GM12878 (cell line): ENCODE results near the gene POR. TPM values are rescaled to one million over a fixed set of nuclear protein-coding genes. Genes with fewer than 3 reads are reported as not detected.

ENCODE experiments used
- ATAC-seq: fragments of 200-7000 bp; cut with Tn5 transposase; 3 replicates; pipeline ENCODE4 v1.9.1; 2020; ENCODE audit warnings: mild to moderate bottlenecking, moderate library complexity
- BruUV-seq: library from RNA; stranded (reverse); fragments of 400-500 nt; replicated peaks from 2 replicates; lab custom pipeline; 2021; lab: Mats Ljungman, UMichigan
- CTCF ChIA-PET: fragments of 300-600 bp; sonication (Branson Sonifier 250); formaldehyde crosslinking; extraction: SDS; loops from one replicate; lab custom pipeline; 2021; ENCODE audit warnings: inconsistent platforms; lab: Yijun Ruan, JAX
- POLR2A ChIA-PET: fragments of 350-600 bp; formaldehyde crosslinking; extraction: SDS; loops from one replicate; lab custom pipeline; 2021; ENCODE audit warnings: inconsistent platforms; lab: Charles Lee
- RAD21 ChIA-PET: fragments of 300-600 bp; sonication (Branson Sonifier 250); formaldehyde crosslinking; loops from one replicate; lab custom pipeline; 2023; ENCODE audit warnings: antibody characterized with exemption; ENCODE audit not compliant: unreplicated experiment; lab: Charles Lee
- SMC1A ChIA-PET: fragments of 300-600 bp; sonication (Branson Sonifier 250); formaldehyde crosslinking; loops from one replicate; lab custom pipeline; 2023; ENCODE audit not compliant: unreplicated experiment, uncharacterized antibody; lab: Charles Lee
- DNase-seq: peaks from one replicate; pipeline ENCODE4 v3.0.0-alpha.2; 2011; ENCODE audit warnings: low read depth, low spot score
- FAIRE-seq: peaks from 3 replicates; lab custom pipeline; 2011; peaks lifted over from hg19 to GRCh38; lab: Jason Lieb, UNC
- H2AFZ ChIP-seq: 2 replicates; pipeline ENCODE4 v1.6.0; 2011; ENCODE audit warnings: low read depth, low read length, control low read depth; ENCODE audit not compliant: control insufficient read depth
- H3K27ac ChIP-seq: 2 replicates; pipeline ENCODE4 v1.5.1; 2011; ENCODE audit warnings: control low read depth; ENCODE audit not compliant: control insufficient read depth, insufficient read depth
- H3K27me3 ChIP-seq, 2 experiments: replicated peaks in 1 of 2; 2 replicates each; pipeline versions ENCODE4 v1.6.0 to v1.6.1; 2011; ENCODE audit warnings: low read length in 1 of 2; ENCODE audit not compliant: control insufficient read depth in 2 of 2, insufficient read depth in 2 of 2
- H3K36me3 ChIP-seq, 2 experiments: 2 replicates each; pipeline ENCODE4 v1.5.1; 2011; ENCODE audit warnings: low read length in 1 of 2; ENCODE audit not compliant: control insufficient read depth in 2 of 2, insufficient read depth in 2 of 2
- H3K4me1 ChIP-seq: 2 replicates; pipeline ENCODE4 v1.6.1; 2011; ENCODE audit warnings: mild to moderate bottlenecking, low read length, moderate library complexity, mixed read lengths; ENCODE audit not compliant: control insufficient read depth, insufficient read depth
- H3K4me2 ChIP-seq: 2 replicates; pipeline ENCODE4 v1.6.0; 2011; ENCODE audit warnings: control low read depth; ENCODE audit not compliant: control insufficient read depth, insufficient read depth
- H3K4me3 ChIP-seq: fragments of 200-600 bp; sonication (generic); 2 replicates; pipeline ENCODE4 v1.5.1; 2016
- H3K79me2 ChIP-seq: 2 replicates; pipeline ENCODE4 v1.6.0; 2011; ENCODE audit warnings: low read length; ENCODE audit not compliant: control insufficient read depth, insufficient read depth
- H3K9ac ChIP-seq: 2 replicates; pipeline ENCODE4 v1.8.0; 2011; ENCODE audit warnings: low read length, control low read depth, mixed read lengths; ENCODE audit not compliant: control insufficient read depth, insufficient read depth
- H3K9me3 ChIP-seq: replicated peaks from 3 replicates; pipeline ENCODE4 v1.5.1; 2011; ENCODE audit warnings: mild to moderate bottlenecking, low read length; ENCODE audit not compliant: control insufficient read depth, insufficient read depth
- H4K20me1 ChIP-seq: 2 replicates; pipeline ENCODE4 v1.6.0; 2011; ENCODE audit not compliant: control insufficient read depth, insufficient read depth
- MAX ChIP-seq: IDR thresholded peaks from 2 replicates; pipeline ENCODE4 v1.6.1; 2012; ENCODE audit warnings: low read depth, low read length, improper control_type of control experiment
- RB1 ChIP-seq: fragments of 450-650 bp; formaldehyde crosslinking; IDR thresholded peaks from 2 replicates; pipeline ENCODE4 v1.6.1; 2017; ENCODE audit warnings: mild to moderate bottlenecking, borderline replicate concordance
- SMARCA5 ChIP-seq: fragments of 450-650 bp; IDR thresholded peaks from 2 replicates; pipeline ENCODE4 v1.6.1; 2017; ENCODE audit warnings: mild to moderate bottlenecking
- ZBTB4 ChIP-seq: fragments of 450-650 bp; formaldehyde crosslinking; IDR thresholded peaks from 2 replicates; pipeline ENCODE4 v1.4.0; 2022; ENCODE audit warnings: mild to moderate bottlenecking, moderate library complexity
- ZNF687 ChIP-seq: fragments of 450-650 bp; IDR thresholded peaks from 2 replicates; pipeline ENCODE4 v1.6.1; 2017; ENCODE audit warnings: mild to moderate bottlenecking, moderate library complexity
- WGBS: methylation state at CpG from one replicate; pipeline ENCODE4 v1.1.6; 2016; ENCODE audit warnings: low lambda C conversion rate; ENCODE audit not compliant: insufficient replicate concordance, insufficient coverage; ENCODE audit errors: missing lambda C conversion rate; 5-methylcytosine and 5-hydroxymethylcytosine counted together
- in situ Hi-C: fragments of 300-500 bp; cut with MboI; formaldehyde crosslinking; loops from 9 replicates; pipeline ENCODE4 v1.14.3; 2018; ENCODE audit warnings: mixed read lengths
- intact Hi-C: fragments of 100-400 bp; cut with micrococcal nuclease; formaldehyde crosslinking; loops from one replicate; pipeline ENCODE4 v1.14.2; 2022; ENCODE audit not compliant: unreplicated experiment
- polyA plus RNA-seq, 11 experiments: library from polyadenylated mRNA; depleted of rRNA in 4 of 11; unstranded in 6 of 11; stranded (reverse) in 5 of 11; fragments of >200 nt; fragmentation: Nextera tagmentation in 4 of 11; fragmentation: Illumina TruSeq in 1 of 11; extraction: Ambion mirVana in 4 of 11; extraction: Trizol in 1 of 11; gene quantifications; 1 replicate in 1 of 11; 2 replicates in 10 of 11; pipeline versions ENCODE4 v1.2.1 to v1.2.3, GENCODE V29; 2011 to 2016; ENCODE audit warnings: inconsistent platforms in 2 of 11, missing spikeins in 2 of 11, low read depth in 1 of 11
- total RNA-seq, 4 experiments: library from RNA; depleted of rRNA in 3 of 4; stranded (reverse); fragments of >200 nt in 3 of 4; fragmentation: Illumina TruSeq in 1 of 4; extraction: Trizol in 1 of 4; gene quantifications; 2 replicates each; pipeline versions ENCODE4 v1.2.1 to v1.2.3, GENCODE V29; 2013 to 2021

Gene POR
- total and polyA plus RNA-seq, 10 of the 15 experiments (the other 5 are each of a cell fraction or from before 2014, with no cell fraction given): 2.2 to 75.8 (median 35.9) TPM

GRCh38 chr7:75995996-75996395, 81.0 kb downstream of the POR start:
- RAD21 ChIA-PET: no interaction called here
- POLR2A ChIA-PET: no interaction called here
- Histone ChIP-seq H3K36me3 (peaks cover 3 to 4% of the 10 kb centered on the region in 2 experiments; a peak in 2 of 4 replicates), H3K4me3 (no peak overlapping the region), H3K79me2 (no peaks in the 10 kb centered on the region), H3K27ac (no peak overlapping the region), H3K9me3 (no peaks in the 10 kb centered on the region), H3K27me3 (no peaks in the 10 kb centered on the region), H3K9ac (no peak overlapping the region), H3K4me2 (no peak overlapping the region), H2AFZ (no peak overlapping the region), H4K20me1 (no peaks in the 10 kb centered on the region), H3K4me1 (peaks cover 3% of the 10 kb centered on the region; the same call in 1 of the 2 replicates)
- no peak for FAIRE-seq
- 98% methylated on average over 5 of the region's 5 CpGs for WGBS
- TF ChIP-seq ZNF687 (no peak), SMARCA5 (no peak)
- in situ Hi-C loops: no loop called here
- CTCF ChIA-PET: no interaction called here
- SMC1A ChIA-PET: no interaction called here
- intact Hi-C loops: no loop called here
- ATAC-seq: no peak
- no peak for DNase-seq
- BruUV-seq: no TSS peak

DNA sequence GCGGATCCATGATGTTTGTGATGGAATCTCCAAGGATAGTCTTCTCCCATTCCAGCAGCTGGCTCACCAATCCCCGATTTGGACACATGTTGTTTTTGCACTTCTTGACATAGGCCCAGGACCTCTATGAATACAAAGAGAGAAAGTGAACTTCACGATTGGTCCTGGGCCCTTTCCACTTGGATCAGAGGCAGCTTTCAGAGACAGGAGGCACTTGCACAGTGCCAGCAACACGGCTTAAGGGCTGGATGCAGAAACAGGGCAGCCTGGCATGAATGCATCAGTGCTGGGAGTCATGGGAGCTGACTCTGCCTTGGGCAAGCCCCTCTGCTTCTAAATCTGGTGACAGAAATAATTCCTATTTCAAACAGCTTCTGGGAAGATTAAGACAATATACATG, 81.5 kb downstream of the POR start:
- H3K27ac ChIP-seq: no peak overlapping the region
- CTCF ChIA-PET: no interaction called here
- DNase-seq (no peak), FAIRE-seq (no peak), ATAC-seq (no peak)
- H3K79me2 ChIP-seq: no peaks in the 10 kb centered on the region
- in situ Hi-C loops (no loop called here), intact Hi-C loops (no loop called here)
- RAD21 ChIA-PET: no interaction called here
- POLR2A ChIA-PET: no interaction called here
- H3K27me3 ChIP-seq: no peaks in the 10 kb centered on the region
- no peaks in the 10 kb centered on the region for H3K9me3 ChIP-seq
- no TSS peak for BruUV-seq
- TF ChIP-seq MAX (no peak), ZBTB4 (CRISPR knock-in tag) (no peak), RB1 (no peak)
- SMC1A ChIA-PET: no interaction called here
- no peak overlapping the region for H3K9ac ChIP-seq
- H3K4me2 ChIP-seq: no peak overlapping the region
- H2AFZ ChIP-seq: no peak overlapping the region
- peaks cover 3% of the 10 kb centered on the region; the same call in 1 of the 2 replicates for H3K4me1 ChIP-seq
- H3K36me3 ChIP-seq: peaks cover 3 to 4% of the 10 kb centered on the region in 2 experiments; a peak in 2 of 4 replicates
- 55% methylated on average over 4 of the region's 4 CpGs for WGBS
- H3K4me3 ChIP-seq: no peak overlapping the region
- H4K20me1 ChIP-seq: no peaks in the 10 kb centered on the region
